Upper lobe of left lung (tissue), 4 donors: ENCODE measurements around the gene MSX2.

ENCODE experiments used
- CTCF ChIP-seq, 6 experiments: fragments of 450-650 bp in 4 of 6; fragments of 200-600 bp in 2 of 6; sonication (generic) in 2 of 6; IDR thresholded peaks; one replicate each; pipeline ENCODE4 v1.5.1; 2016 to 2019; ENCODE audit warnings: antibody characterized with exemption in 6 of 6
- POLR2A ChIP-seq, 4 donors: fragments of 450-650 bp; IDR thresholded peaks; one replicate each; pipeline ENCODE4 v1.5.1; 2016 to 2017; ENCODE audit warnings: antibody characterized with exemption in 4 of 4, mild to moderate bottlenecking in 2 of 4

- TF ChIP-seq CTCF (IDR thresholded peaks at IDR 0.05) (no peak), POLR2A (IDR thresholded peaks at IDR 0.05) (no peak)
Measured at GRCh38 chr5:174675916-174676315, 48.5 kb upstream of the MSX2 start.
